A673 (cell line): ENCODE data around the gene ABR.

Experiments used
- CTCF ChIP-seq: fragments of 300-800, 200-600 bp; sonication (generic); conservative IDR thresholded peaks from 2 replicates; pipeline ENCODE4 v1.5.1; 2017; ENCODE audit warnings: low read depth, mild to moderate bottlenecking, antibody characterized with exemption, low read length, moderate library complexity, mixed read lengths
- EZH2 ChIP-seq: fragments of 200-600 bp; sonication (generic); IDR thresholded peaks from 2 replicates; pipeline ENCODE4 v1.6.1; 2017; ENCODE audit warnings: borderline replicate concordance, low read depth, mild to moderate bottlenecking, mixed read lengths, antibody characterized with exemption, low read length; ENCODE audit not compliant: poor library complexity, severe bottlenecking

- TF ChIP-seq CTCF (no peak), EZH2 (no peak)
These were observed 138.0 kb downstream of the ABR start for GRCh38 chr17:1041746-1042145.
